ENCODE measurements around the gene LBP.

LBP gene

DNA sequence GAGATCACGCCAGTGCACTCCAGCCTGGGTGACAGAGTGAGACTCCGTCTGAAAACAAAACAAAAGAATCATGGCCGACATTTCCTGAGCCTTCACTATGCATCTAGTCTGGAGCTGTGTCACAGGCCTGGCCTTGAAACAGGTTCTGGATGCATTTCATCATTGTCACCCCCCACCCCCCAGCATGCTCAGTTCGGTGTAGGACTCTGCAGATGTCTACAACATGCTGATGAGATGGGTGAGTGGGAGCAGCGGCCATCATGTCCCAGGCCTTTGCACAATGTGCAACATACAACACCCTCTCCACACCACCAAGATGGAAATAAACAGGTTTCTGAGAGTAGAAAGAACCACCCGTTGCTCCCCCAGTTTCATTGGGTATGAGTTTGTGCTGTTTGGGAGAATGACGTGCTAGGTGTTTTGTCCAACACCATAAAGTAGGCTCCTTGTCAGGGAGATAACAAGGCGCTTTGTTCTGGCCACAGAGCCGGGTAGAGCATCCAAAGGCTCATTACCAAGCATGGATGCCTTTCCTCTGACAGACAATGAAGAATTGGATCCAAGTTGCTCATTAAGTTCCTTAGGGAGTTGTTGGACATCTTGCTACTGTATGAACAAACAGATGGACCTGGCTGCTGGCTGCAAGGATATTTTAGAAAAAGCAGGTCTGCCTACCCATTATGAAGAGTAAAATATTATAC is 66.7 kb downstream of the LBP start (continued):
- TF ChIP-seq, protein P1, sequence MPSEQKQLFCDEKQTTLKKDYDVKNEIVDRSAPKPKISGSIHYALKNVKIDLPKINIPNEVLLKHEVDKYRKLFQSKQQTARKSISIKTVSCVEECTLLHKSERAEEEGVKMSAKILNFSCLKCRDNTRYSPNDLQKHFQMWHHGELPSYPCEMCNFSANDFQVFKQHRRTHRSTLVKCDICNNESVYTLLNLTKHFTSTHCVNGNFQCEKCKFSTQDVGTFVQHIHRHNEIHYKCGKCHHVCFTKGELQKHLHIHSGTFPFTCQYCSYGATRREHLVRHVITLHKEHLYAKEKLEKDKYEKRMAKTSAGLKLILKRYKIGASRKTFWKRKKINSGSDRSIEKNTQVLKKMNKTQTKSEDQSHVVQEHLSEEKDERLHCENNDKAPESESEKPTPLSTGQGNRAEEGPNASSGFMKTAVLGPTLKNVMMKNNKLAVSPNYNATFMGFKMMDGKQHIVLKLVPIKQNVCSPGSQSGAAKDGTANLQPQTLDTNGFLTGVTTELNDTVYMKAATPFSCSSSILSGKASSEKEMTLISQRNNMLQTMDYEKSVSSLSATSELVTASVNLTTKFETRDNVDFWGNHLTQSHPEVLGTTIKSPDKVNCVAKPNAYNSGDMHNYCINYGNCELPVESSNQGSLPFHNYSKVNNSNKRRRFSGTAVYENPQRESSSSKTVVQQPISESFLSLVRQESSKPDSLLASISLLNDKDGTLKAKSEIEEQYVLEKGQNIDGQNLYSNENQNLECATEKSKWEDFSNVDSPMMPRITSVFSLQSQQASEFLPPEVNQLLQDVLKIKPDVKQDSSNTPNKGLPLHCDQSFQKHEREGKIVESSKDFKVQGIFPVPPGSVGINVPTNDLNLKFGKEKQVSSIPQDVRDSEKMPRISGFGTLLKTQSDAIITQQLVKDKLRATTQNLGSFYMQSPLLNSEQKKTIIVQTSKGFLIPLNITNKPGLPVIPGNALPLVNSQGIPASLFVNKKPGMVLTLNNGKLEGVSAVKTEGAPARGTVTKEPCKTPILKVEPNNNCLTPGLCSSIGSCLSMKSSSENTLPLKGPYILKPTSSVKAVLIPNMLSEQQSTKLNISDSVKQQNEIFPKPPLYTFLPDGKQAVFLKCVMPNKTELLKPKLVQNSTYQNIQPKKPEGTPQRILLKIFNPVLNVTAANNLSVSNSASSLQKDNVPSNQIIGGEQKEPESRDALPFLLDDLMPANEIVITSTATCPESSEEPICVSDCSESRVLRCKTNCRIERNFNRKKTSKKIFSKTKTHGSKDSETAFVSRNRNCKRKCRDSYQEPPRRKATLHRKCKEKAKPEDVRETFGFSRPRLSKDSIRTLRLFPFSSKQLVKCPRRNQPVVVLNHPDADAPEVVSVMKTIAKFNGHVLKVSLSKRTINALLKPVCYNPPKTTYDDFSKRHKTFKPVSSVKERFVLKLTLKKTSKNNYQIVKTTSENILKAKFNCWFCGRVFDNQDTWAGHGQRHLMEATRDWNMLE (tag by site-specific recombination; conservative IDR thresholded peaks at IDR 0.05; ENCODE audit: low read depth) = no peak

DNA sequence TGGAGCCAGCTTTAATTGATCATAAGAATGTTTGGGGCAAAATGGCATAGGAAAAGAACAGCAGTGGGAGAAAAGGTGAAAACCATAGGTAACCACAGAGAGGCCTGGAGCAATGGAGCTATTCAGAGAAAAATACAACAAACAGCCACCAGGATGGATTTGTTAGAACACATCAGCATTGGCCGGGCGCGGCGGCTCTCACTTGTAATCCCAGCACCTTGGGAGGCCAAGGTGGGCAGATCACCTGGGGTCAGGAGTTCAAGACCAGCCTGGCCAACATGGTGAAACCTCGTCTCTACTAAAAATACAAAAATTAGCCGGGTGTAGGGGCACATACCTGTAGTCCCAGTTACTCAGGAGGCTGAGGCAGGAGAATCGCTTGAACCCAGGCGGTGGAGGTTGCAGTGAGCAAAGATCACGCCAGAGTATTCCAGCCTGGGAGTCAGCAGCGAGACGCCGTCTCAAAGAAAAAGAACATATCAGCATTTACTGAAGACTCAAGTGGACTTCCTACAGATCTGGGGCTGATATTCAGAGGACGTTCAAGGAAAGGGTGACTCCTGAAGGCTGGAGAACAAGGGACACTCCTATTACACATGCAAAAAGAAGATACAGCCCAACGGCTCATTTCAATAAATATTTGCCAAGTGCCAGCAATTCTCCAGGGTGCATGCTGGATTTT is 68.6 kb downstream of the LBP start:
- Histone ChIP-seq H3K36me3 (ENCODE audit: control insufficient read depth in 2 of 2, insufficient read depth in 1 of 2, low read length in 2 of 2) (peaks cover 23 to 55% of the 10 kb centered on the region in 2 experiments), H3K27ac (ENCODE audit: extremely low read depth, low read depth, low read length) (no peak overlapping the region), H3K4me3 (ENCODE audit: low read depth, low read length) (no peak overlapping the region), H3K9me3 (ENCODE audit: control insufficient read depth, insufficient read depth, low read depth, low read length) (no peaks in the 10 kb centered on the region), H3K4me1 (ENCODE audit: control insufficient read depth, insufficient read depth, low read length) (no peaks in the 10 kb centered on the region)
- ChIA-PET CTCF (no interaction called here), POLR2A (interaction anchor here (0.6 to 0.8 kb wide), 2 partner anchors 8 to 20 kb away, joined by 3 read pairs; partner anchors contain the start of gene SNHG17)
- no peak for TF ChIP-seq ZFP41 (tag by site-specific recombination; IDR thresholded peaks at IDR 0.05; ENCODE audit: borderline replicate concordance)
- TF ChIP-seq ZNF654 (tag by site-specific recombination; IDR thresholded peaks at IDR 0.05; ENCODE audit: low read depth) = no peak
- TF ChIP-seq KLF7 (tag by site-specific recombination; IDR thresholded peaks at IDR 0.05; ENCODE audit: borderline replicate concordance) = no peak
- TF ChIP-seq ZBTB21 (tag by site-specific recombination; IDR thresholded peaks at IDR 0.05) = no peak
- no peak for TF ChIP-seq ZNF664 (tag by site-specific recombination; IDR thresholded peaks at IDR 0.05)
- no peak for TF ChIP-seq ZNF112 (tag by site-specific recombination; IDR thresholded peaks at IDR 0.05)
- TF ChIP-seq ZNF394 (tag by site-specific recombination; IDR thresholded peaks at IDR 0.05; ENCODE audit: borderline replicate concordance) = no peak
- no peak for TF ChIP-seq HOXD13 (CRISPR knock-in tag; IDR thresholded peaks at IDR 0.05; ENCODE audit: borderline replicate concordance)
- TF ChIP-seq, protein P2, sequence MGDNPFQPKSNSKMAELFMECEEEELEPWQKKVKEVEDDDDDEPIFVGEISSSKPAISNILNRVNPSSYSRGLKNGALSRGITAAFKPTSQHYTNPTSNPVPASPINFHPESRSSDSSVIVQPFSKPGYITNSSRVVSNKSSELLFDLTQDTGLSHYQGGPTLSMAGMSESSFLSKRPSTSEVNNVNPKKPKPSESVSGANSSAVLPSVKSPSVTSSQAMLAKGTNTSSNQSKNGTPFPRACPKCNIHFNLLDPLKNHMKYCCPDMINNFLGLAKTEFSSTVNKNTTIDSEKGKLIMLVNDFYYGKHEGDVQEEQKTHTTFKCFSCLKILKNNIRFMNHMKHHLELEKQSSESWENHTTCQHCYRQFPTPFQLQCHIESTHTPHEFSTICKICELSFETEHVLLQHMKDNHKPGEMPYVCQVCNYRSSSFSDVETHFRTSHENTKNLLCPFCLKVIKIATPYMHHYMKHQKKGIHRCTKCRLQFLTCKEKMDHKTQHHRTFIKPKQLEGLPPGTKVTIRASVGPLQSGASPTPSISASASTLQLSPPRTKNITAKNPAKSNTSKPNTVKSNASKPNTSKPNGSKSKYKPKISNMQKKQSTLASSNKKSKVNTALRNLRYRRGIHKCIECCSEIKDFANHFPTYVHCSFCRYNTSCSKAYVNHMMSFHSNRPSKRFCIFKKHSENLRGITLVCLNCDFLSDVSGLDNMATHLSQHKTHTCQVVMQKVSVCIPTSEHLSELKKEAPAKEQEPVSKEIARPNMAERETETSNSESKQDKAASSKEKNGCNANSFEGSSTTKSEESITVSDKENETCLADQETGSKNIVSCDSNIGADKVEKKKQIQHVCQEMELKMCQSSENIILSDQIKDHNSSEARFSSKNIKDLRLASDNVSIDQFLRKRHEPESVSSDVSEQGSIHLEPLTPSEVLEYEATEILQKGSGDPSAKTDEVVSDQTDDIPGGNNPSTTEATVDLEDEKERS (tag by site-specific recombination; IDR thresholded peaks at IDR 0.05) = no peak
- no peak for TF ChIP-seq ZNF610 (tag by site-specific recombination; IDR thresholded peaks at IDR 0.05; ENCODE audit: borderline replicate concordance)
- no peak for TF ChIP-seq SCRT1 (tag by site-specific recombination; IDR thresholded peaks at IDR 0.05; ENCODE audit: borderline replicate concordance)
- TF ChIP-seq ZNF473 (tag by site-specific recombination; IDR thresholded peaks at IDR 0.05) = no peak
- TF ChIP-seq, protein P3, sequence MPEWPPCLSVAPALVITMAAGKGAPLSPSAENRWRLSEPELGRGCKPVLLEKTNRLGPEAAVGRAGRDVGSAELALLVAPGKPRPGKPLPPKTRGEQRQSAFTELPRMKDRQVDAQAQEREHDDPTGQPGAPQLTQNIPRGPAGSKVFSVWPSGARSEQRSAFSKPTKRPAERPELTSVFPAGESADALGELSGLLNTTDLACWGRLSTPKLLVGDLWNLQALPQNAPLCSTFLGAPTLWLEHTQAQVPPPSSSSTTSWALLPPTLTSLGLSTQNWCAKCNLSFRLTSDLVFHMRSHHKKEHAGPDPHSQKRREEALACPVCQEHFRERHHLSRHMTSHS (tag by site-specific recombination; IDR thresholded peaks at IDR 0.05) = no peak
- TF ChIP-seq ZNF76 (tag by site-specific recombination; IDR thresholded peaks at IDR 0.05; ENCODE audit: borderline replicate concordance, low read depth) = no peak
- TF ChIP-seq, protein P4, sequence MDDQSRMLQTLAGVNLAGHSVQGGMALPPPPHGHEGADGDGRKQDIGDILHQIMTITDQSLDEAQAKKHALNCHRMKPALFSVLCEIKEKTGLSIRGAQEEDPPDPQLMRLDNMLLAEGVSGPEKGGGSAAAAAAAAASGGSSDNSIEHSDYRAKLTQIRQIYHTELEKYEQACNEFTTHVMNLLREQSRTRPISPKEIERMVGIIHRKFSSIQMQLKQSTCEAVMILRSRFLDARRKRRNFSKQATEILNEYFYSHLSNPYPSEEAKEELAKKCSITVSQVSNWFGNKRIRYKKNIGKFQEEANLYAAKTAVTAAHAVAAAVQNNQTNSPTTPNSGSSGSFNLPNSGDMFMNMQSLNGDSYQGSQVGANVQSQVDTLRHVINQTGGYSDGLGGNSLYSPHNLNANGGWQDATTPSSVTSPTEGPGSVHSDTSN (CRISPR knock-in tag; IDR thresholded peaks at IDR 0.05) = no peak
